Ascending aorta (tissue), 2 donors: ENCODE results near the gene PACRG. TPM values are rescaled to one million over a fixed set of nuclear protein-coding genes. Genes with fewer than 3 reads are reported as not detected.

Experiments used
- DNase-seq, 2 donors: peaks; one replicate each; pipeline ENCODE4 v3.0.0-alpha.2; 2019; ENCODE audit warnings: low spot score in 2 of 2
- H3K27ac ChIP-seq, 2 donors: fragments of 200-600 bp; sonication (generic); one replicate each; pipeline ENCODE4 v1.5.1; 2016 to 2017; ENCODE audit warnings: mild to moderate bottlenecking in 1 of 2
- H3K27me3 ChIP-seq: fragments of 200-600 bp; sonication (generic); one replicate; pipeline ENCODE4 v1.5.1; 2017
- H3K36me3 ChIP-seq, 2 donors: fragments of 200-600 bp; sonication (generic); one replicate each; pipeline ENCODE4 v1.5.1; 2016
- H3K4me1 ChIP-seq, 2 donors: fragments of 200-600 bp; sonication (generic); one replicate each; pipeline ENCODE4 v1.5.1; 2016 to 2017; ENCODE audit warnings: mild to moderate bottlenecking in 1 of 2
- H3K4me3 ChIP-seq, 2 donors: fragments of 200-600 bp; sonication (generic); one replicate each; pipeline ENCODE4 v1.5.1; 2016 to 2017; ENCODE audit warnings: mild to moderate bottlenecking in 1 of 2
- H3K9me3 ChIP-seq, 2 donors: fragments of 200-600 bp; sonication (generic); one replicate each; pipeline ENCODE4 v1.5.1; 2016
- intact Hi-C: fragments of 100-400 bp; cut with DNase I; formaldehyde crosslinking; loops from one replicate; pipeline ENCODE4 v1.15.1; 2023
- total RNA-seq: library from RNA; depleted of rRNA; stranded (reverse); fragments of >200 nt; gene quantifications from one replicate; pipeline ENCODE4 v1.1.0, GENCODE V29; 2016
- TF ChIP-seq, protein P1 (sequence below), 3 experiments: fragments of 200-600 bp in 2 of 3; fragments of 450-650 bp in 1 of 3; sonication (generic) in 2 of 3; IDR thresholded peaks; one replicate each; pipeline ENCODE4 v1.5.1; 2016 to 2019; ENCODE audit warnings: antibody characterized with exemption in 3 of 3, mild to moderate bottlenecking in 1 of 3, moderate library complexity in 1 of 3

The PACRG gene
- total RNA-seq, 1 donor from 2014 or later, result not detected

DNA sequence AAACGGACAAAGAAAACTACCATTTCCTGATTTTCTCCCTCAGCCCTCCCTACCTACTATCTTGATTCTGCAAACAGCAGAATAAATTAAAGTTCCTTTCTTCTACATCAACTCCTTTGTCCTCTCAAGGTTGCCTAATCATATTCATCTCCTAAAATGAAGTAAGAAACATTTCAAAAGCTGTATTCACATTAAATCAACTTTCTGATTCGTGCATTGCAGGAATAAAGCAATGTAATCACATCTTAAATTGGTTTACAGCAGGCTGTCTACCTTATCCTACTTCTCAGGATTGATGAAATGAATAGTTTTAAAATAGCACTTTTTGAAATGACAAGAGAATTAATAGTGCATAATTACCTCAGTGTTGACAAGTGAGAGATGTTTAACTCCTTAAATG, 25.3 kb upstream of the PACRG start:
- H3K4me3 ChIP-seq, result no peak overlapping the region

DNA sequence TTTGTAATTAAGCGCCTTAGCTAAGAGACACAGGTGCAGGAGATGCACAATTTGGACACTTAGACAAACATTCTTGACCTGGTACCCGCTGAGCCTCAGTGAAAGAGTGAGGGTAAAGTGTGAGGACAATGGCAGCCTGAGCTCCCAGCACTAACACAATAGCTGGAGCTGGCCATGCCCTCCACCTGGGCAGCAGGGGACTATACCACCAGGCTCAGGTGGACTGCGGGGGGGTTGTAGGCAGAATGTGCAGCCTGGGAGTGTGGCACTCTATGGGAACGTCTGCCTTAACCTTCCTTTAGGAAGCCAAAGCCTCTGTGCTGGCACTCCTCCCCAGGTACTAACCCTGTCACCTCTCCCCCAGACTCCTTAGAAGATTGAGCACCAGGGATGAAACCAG, 23.8 kb upstream of the PACRG start:
- H3K9me3 ChIP-seq, result no peaks in the 10 kb centered on the region
- H3K4me1 ChIP-seq, result no peaks in the 10 kb centered on the region
- no peaks in the 10 kb centered on the region for H3K36me3 ChIP-seq
- no peak overlapping the region for H3K4me3 ChIP-seq
- no peak for DNase-seq
- TF ChIP-seq, protein P1, sequence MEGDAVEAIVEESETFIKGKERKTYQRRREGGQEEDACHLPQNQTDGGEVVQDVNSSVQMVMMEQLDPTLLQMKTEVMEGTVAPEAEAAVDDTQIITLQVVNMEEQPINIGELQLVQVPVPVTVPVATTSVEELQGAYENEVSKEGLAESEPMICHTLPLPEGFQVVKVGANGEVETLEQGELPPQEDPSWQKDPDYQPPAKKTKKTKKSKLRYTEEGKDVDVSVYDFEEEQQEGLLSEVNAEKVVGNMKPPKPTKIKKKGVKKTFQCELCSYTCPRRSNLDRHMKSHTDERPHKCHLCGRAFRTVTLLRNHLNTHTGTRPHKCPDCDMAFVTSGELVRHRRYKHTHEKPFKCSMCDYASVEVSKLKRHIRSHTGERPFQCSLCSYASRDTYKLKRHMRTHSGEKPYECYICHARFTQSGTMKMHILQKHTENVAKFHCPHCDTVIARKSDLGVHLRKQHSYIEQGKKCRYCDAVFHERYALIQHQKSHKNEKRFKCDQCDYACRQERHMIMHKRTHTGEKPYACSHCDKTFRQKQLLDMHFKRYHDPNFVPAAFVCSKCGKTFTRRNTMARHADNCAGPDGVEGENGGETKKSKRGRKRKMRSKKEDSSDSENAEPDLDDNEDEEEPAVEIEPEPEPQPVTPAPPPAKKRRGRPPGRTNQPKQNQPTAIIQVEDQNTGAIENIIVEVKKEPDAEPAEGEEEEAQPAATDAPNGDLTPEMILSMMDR (IDR thresholded peaks at IDR 0.05), result no peak
- H3K27ac ChIP-seq, result no peak overlapping the region
- no peaks in the 10 kb centered on the region for H3K27me3 ChIP-seq
- intact Hi-C loops, result no loop called here

More for the DNA sequence above, 25.3 kb upstream of the PACRG start:
- Histone ChIP-seq H3K4me1 (no peaks in the 10 kb centered on the region), H3K27me3 (no peaks in the 10 kb centered on the region), H3K27ac (no peak overlapping the region), H3K9me3 (no peaks in the 10 kb centered on the region), H3K36me3 (no peaks in the 10 kb centered on the region)
- intact Hi-C loops, result no loop called here
- DNase-seq, result no peak
- TF ChIP-seq, protein P1 (IDR thresholded peaks at IDR 0.05), result no peak

DNA sequence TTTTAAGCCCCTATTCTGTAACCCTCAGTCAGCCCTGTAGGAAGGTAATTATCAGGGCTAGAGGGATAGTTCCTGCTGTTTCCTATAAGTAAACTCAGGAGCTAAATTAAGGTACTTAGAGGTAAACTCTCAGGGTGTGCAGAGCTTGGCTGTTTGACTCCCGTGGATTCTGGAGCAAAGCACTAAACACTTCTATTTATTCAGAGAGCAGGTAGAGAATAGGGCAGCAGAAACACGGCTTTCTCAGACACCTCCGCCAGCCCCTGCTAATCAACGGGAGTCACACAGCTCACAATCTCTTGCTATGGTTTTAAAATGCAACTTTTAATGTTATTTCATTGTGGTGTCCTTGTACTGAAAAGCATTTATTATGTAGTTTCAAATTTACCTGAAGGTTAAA, 22.0 kb upstream of the PACRG start:
- TF ChIP-seq, protein P1 (IDR thresholded peaks at IDR 0.05), result no peak
- Histone ChIP-seq H3K4me3 (no peak overlapping the region), H3K27ac (no peak overlapping the region), H3K4me1 (no peaks in the 10 kb centered on the region), H3K27me3 (no peaks in the 10 kb centered on the region), H3K9me3 (no peaks in the 10 kb centered on the region), H3K36me3 (no peaks in the 10 kb centered on the region)
- intact Hi-C loops, result no loop called here
- DNase-seq, result no peak

DNA sequence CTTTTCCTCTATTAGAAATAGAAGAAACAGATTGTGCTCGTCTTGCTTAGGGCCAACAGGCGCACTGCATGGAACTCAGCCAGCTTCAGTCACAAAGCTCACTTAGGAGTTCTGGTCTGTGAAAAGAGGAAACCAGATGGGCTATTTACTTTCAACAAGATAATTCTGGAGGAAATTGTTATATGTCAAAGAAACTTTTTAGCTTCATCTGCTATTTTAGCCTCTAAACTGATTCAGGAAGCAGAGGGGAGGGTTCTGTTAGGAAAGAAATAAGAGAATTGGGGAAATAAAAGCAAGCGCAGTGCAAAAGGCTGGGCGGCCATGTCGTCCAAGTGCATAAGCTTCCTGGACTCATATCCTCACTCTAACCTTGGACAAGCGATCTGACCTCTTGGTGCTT, 21.5 kb upstream of the PACRG start:
- TF ChIP-seq, protein P1 (IDR thresholded peaks at IDR 0.05), result no peak
- H3K27me3 ChIP-seq, result no peaks in the 10 kb centered on the region
- no peaks in the 10 kb centered on the region for H3K36me3 ChIP-seq
- intact Hi-C loops, result no loop called here
- H3K4me3 ChIP-seq, result no peak overlapping the region
- no peak for DNase-seq
- no peaks in the 10 kb centered on the region for H3K9me3 ChIP-seq
- no peaks in the 10 kb centered on the region for H3K4me1 ChIP-seq
- no peak overlapping the region for H3K27ac ChIP-seq

DNA sequence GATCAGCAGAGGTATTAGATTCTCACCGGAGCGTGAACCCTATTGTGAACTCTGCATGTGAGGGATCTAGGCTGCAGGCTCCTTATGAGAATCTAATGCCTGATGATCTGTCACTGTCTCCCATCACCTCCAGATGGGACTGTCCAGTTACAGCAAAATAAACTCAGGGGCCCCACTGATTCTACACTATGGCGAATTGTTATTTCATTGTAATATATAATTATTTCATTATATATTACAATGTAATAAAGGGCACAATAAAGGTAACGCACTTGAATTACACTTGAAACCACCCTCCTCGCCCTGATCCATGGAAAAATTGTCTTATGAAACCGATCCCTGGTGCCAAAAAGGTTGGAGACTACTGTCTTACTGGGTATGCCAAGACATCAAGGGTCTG, 18.8 kb upstream of the PACRG start:
- Histone ChIP-seq H3K27me3 (no peaks in the 10 kb centered on the region), H3K4me3 (no peak overlapping the region), H3K36me3 (no peaks in the 10 kb centered on the region), H3K9me3 (no peaks in the 10 kb centered on the region), H3K27ac (no peak overlapping the region), H3K4me1 (no peaks in the 10 kb centered on the region)
- intact Hi-C loops, result no loop called here
- TF ChIP-seq, protein P1 (IDR thresholded peaks at IDR 0.05), result no peak
- no peak for DNase-seq

DNA sequence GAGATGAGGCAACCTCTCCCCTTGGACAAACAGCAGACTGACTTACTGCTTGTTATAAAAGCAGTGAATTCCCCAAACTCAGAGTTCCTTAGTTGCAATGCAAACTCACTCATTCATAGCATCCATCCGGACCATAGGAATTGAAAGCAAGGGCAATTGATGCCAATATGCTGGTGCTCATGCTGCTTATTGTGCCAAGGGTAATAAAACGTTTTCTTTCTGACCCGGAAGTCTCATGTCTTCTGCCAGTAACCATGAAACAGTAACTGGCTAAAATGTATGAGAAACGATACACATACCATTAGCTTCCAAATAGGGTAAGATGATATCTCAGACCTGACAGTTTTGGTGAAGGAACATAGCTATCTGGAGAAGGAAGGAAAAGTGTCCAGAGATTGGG, 18.3 kb upstream of the PACRG start:
- TF ChIP-seq, protein P1 (IDR thresholded peaks at IDR 0.05), result no peak
- Histone ChIP-seq H3K4me1 (no peaks in the 10 kb centered on the region), H3K36me3 (no peaks in the 10 kb centered on the region), H3K27me3 (no peaks in the 10 kb centered on the region), H3K4me3 (no peak overlapping the region), H3K9me3 (no peaks in the 10 kb centered on the region), H3K27ac (no peak overlapping the region)
- no peak for DNase-seq
- intact Hi-C loops, result no loop called here
